NCI-H1105 (cell line): Measurements from ENCODE around the gene EMC8.

ENCODE experiments used
- DNase-seq: peaks from one replicate; lab custom pipeline; 2025; lab: John Stamatoyannopoulos, UW

The EMC8 gene

GRCh38 chr16:85728879-85729278 is 70.5 kb downstream of the EMC8 start:
- DNase-seq = no peak
